IPS DF 19.7 (cell line): ENCODE measurements around the gene PCDHGC4.

Experiments used
- DNase-seq: peaks from one replicate; pipeline ENCODE4 v3.0.0-alpha.2; 2013; ENCODE audit warnings: low read depth, low spot score

Gene PCDHGC4

DNA sequence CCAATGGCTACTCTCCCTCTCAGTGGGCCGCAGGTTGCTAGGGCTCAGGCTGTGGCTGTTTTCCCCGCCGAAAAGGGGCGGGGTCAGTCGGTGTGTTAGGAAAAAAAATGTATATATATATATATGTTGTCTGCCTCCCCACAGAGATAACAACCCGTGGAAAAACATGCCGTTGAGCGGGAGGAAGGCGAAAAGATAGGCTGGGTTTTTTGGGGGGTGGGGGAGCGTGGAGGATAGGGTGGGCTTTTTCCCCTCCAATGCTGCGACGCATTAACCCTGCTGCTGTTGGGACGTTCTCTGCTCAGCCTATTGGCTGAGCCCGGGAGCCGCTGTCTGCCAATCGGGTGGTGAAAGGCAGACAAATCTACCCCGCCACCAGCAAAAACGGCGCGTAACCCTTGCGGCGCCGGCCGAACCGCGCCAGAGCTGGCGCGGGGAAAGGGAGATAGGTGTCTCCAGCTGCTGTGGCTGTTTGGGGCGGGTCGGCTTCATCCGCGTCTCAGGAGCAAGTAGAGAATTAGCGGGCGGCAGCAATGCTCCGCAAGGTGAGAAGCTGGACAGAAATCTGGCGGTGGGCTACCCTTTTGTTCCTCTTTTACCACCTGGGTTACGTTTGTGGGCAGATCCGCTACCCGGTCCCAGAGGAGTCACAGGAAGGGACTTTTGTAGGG, at the start of gene PCDHGC4:
Gene PCDHGC4, plus strand, starts transcription at position 390 of the 671 bp plus-strand sequence. Its CDS starts 144 bp downstream, at position 534.
- no peak for DNase-seq

DNA sequence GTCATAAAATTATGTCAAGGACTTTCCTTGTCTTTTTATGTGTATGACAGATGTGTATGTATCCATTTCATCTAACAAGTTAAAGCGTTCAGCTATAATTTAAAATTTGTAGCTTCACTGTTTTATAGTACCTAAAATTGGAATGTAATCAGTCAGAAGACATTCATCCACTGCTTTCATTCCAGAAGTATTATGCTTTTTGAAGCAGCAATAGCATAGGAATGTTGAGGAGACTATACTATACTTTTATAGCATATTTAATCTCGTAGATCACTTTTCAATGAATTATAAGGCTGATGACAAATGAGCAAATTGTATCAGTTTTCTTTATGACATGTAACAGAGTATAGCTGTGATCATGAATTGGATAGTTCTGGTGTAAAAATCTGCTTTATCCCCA, 47.6 kb upstream of the PCDHGC4 start:
- no peak for DNase-seq

DNA sequence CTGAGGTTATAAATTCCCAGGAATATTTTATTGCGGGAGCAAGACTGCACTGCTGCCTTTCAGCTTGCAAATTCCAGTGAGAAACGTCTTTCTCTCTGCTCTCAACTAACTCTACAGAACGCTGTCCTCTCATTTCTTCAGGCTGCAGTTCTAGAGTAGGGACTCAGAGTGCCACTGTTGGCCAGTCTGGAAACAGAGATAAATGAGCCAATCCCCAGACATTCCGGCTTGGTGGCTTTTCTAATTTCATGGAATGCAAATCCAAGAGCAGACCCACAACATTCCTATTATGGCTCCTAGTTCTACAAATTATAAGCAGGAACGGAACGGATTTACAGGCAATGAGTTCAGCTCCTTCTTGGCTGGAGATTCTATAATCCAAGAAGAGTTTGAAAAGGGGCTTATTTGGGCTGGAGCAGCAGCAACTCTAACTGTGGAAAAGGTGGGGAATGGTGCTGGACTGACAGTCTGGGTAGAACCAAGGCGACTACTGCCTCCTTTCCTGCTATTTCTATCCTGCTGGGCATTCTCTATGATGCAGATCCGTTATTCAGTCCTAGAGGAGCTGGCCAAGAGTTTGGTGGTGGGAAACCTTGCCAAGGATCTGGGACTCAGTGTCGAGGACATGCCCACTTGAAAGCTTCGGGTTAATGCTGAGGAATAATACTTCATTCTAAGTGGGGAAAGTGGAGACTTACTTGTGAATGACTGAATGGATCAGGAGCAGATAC, 45.3 kb upstream of the PCDHGC4 start:
- DNase-seq = no peak

DNA sequence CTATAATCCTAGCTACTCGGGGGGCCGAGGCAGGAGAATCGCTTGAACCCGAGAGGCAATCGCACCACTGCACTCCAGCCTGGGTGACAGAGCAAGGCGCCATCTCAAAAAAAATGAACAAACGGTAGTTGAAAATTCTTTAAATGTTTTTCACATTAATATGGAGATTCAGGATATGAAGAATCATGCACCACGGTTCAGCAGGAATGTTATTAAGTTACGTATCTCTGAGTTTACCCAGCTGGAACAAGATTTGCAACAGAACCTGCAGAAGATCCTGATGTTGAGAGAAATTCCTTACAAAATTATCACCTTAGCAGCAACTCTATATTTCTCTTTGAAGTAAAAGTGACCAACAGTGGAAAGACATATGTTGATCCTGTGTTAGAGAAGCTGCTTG, 44.5 kb upstream of the PCDHGC4 start:
- no peak for DNase-seq

DNA sequence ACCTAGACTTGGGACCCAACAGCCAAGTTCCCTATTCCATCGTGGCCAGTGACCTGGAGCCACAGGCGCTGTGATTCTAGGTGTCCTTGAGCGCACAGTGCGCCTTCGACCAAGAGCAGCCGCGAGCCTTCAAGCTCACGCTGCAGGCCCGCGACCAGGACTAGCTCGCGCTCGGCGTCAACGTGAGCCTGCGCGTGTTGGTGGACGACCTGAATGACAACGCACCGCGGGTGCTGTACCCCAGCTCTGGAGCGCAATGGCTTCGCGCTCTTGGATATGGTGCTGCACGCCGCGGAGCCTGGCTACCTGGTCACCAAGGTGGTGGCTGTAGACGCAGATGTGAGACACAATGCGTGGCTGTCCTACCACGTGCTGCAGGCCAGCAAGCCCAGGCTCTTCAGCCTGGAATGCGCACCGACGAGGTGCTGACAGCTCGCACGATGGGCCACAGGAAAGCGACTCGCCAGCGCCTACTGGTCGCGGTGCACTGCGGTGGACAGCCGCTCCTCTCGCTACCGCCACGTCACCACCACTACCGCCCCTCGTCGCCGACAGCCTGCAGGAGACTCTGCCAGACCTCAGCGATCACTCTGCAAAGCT, 43.2 kb upstream of the PCDHGC4 start:
- no peak for DNase-seq

DNA sequence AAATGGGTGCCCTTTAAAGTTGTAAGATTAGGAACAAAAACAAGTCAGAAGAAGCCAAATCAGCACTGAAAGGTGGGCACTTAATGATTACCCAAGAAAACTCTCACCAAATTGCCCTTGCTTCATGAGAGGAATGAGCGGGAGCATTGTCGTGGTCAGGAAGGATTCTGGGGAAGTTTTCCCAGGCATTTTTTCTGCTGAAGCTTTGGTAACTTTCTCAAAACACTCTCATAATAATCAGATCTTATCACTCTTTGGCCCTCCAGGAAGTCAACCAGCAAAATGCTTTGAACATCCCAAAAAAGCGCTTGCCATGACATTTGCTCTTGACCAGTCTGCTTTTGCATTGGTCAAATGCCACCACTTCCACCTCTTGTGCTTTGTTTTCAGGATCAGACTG, 19.5 kb upstream of the PCDHGC4 start:
- DNase-seq = no peak

DNA sequence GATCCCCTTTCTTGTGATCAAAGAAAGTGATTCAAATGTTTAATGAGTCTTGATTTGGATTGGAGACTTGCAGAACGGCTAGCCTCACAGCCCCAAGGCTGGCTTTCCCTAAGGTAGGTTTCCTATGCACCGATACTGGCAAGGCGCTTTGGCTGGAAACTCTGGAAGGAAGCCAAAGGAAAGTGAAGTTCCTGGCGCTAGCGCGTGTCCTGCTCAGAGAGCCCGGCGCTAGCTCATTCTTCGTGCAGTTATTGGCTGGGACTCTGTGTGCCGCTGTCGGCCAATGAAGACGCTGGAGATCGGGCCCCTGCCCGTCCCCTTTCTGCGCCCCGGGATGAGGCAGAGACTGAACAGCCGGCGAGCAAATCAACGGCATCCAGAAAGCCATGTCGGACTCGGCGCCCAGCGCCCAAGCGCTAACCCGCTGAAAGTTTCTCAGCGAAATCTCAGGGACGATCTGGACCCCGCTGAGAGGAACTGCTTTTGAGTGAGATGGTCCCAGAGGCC, 9.2 kb upstream of the PCDHGC4 start, which contains the start of gene PCDHGC3:
Gene PCDHGC3, plus strand, starts transcription at position 342 of the 507 bp plus-strand sequence. Its CDS starts 151 bp downstream, at position 493.
- peak; percentile 80 for DNase-seq

DNA sequence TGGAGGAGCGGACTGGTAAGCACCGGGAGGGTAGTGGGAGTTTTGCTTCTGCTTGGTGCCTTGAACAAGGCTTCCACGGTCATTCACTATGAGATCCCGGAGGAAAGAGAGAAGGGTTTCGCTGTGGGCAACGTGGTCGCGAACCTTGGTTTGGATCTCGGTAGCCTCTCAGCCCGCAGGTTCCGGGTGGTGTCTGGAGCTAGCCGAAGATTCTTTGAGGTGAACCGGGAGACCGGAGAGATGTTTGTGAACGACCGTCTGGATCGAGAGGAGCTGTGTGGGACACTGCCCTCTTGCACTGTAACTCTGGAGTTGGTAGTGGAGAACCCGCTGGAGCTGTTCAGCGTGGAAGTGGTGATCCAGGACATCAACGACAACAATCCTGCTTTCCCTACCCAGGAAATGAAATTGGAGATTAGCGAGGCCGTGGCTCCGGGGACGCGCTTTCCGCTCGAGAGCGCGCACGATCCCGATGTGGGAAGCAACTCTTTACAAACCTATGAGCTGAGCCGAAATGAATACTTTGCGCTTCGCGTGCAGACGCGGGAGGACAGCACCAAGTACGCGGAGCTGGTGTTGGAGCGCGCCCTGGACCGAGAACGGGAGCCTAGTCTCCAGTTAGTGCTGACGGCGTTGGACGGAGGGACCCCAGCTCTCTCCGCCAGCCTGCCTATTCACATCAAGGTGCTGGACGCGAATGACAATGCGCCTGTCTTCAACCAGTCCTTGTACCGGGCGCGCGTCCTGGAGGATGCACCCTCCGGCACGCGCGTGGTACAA, 8.5 kb upstream of the PCDHGC4 start:
- no peak for DNase-seq

DNA sequence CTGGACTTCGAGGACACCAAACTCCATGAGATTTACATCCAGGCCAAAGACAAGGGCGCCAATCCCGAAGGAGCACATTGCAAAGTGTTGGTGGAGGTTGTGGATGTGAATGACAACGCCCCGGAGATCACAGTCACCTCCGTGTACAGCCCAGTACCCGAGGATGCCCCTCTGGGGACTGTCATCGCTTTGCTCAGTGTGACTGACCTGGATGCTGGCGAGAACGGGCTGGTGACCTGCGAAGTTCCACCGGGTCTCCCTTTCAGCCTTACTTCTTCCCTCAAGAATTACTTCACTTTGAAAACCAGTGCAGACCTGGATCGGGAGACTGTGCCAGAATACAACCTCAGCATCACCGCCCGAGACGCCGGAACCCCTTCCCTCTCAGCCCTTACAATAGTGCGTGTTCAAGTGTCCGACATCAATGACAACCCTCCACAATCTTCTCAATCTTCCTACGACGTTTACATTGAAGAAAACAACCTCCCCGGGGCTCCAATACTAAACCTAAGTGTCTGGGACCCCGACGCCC, 7.7 kb upstream of the PCDHGC4 start:
- DNase-seq = no peak

DNA sequence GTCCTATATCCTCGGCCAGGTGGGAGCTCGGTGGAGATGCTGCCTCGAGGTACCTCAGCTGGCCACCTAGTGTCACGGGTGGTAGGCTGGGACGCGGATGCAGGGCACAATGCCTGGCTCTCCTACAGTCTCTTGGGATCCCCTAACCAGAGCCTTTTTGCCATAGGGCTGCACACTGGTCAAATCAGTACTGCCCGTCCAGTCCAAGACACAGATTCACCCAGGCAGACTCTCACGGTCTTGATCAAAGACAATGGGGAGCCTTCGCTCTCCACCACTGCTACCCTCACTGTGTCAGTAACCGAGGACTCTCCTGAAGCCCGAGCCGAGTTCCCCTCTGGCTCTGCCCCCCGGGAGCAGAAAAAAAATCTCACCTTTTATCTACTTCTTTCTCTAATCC, 7.0 kb upstream of the PCDHGC4 start:
- DNase-seq = no peak

DNA sequence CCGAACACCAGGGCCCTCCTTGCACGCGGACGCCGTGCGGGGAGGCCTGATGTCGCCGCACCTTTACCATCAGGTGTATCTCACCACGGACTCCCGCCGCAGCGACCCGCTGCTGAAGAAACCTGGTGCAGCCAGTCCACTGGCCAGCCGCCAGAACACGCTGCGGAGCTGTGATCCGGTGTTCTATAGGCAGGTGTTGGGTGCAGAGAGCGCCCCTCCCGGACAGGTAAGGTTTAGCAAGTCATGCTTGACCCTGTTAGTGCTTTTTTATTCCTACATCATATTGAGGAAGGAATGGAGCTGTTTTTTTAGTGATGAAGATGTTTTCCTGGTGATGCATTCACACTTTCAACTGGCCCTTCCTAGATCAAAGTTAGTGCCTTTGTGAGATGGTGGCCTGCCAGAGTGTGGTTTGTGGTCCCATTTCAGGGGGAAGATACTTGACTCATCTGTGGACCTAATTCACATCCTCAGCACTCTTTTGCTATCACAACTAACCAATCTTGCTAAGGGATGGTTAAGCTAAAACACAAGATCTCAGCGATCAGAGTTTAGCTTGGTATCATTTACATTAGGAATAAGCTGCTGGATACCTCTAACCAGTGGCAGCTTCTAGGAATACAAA, 6.4 kb upstream of the PCDHGC4 start:
- DNase-seq = no peak

DNA sequence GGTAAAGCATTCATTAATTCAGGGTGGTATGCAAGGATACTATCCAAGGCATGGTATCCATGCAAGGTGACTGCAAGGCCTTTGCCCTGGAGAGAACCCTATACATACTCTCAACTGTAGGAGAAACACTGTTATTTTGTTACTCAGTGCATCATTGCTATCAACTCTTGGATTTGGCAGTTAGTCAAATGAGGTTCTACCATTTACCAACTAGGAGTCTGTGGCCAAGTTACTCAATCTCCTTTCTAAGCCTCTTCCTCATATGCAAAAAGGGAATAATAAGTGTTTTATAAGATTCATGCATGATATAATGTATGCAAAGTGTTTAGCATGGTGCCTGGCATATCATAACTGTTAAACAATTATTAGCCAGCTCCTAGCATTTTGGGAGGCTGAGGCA, 5.1 kb upstream of the PCDHGC4 start:
- no peak for DNase-seq

DNA sequence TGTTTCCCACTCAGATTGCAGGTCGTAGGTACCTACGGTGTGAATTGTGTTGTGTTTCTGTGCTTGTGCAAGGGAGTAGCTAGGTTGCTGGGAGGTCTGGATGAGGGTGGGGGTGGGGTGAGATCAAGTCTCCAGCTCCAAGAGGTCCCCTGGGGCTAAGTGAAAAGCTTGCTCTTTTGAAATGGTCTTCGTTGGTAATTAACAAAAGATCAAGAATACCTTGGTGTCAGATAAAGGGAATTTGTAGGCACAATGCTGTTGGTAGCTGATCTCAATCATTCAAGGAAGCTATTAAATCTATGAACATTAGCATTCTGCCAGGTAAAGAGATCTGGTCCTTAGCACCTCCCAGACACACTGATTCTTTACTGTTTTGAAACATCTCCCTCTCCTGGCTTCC, 928 bp upstream of the PCDHGC4 start:
- no peak for DNase-seq

DNA sequence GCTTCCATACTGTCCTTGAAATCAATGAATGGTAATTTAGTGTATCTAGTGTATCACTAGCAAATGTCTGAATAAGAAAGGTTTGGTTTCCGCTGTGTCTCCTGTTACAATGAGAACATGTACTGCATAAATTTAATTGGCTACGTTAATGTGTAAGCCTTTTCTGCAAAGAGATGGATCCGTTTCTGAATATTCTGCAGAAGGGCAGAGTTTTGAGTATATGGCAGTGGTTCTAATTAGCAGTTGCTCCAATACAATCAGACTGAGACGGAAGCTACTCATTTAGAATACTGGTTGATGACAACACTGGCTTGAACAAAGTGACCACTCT, 555 bp upstream of the PCDHGC4 start:
- no peak for DNase-seq

DNA sequence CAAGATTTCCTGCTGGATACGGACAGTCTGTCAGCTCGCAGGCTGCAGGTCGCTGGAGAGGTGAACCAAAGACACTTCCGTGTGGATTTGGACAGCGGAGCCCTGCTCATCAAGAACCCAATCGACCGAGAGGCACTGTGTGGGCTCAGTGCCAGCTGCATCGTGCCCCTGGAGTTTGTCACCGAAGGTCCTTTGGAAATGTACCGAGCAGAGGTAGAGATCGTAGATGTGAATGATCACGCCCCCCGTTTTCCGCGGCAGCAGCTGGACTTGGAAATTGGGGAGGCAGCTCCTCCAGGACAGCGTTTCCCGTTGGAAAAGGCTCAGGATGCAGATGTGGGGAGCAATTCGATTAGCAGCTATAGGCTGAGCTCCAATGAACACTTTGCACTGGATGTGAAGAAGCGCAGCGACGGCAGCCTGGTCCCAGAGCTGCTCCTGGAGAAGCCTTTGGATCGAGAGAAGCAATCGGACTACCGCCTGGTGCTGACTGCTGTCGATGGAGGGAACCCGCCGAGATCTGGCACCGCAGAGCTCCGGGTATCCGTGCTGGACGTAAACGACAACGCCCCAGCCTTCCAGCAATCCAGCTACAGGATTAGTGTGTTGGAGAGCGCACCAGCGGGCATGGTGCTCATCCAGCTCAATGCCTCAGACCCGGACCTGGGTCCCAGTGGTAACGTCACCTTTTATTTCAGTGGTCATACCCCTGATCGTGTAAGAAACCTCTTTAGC, 658 bp downstream of the PCDHGC4 start:
- DNase-seq = no peak

DNA sequence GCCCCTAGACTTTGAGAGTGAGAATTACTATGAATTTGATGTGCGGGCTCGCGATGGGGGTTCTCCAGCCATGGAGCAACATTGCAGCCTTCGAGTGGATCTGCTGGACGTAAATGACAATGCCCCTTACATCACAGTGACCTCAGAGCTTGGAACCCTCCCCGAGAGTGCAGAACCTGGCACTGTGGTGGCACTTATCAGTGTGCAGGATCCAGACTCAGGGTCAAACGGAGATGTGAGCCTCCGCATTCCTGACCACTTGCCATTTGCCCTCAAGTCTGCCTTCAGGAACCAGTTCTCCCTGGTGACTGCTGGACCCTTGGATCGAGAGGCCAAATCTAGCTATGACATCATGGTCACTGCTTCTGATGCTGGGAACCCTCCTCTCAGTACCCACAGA, 1.3 kb downstream of the PCDHGC4 start:
- DNase-seq = no peak

DNA sequence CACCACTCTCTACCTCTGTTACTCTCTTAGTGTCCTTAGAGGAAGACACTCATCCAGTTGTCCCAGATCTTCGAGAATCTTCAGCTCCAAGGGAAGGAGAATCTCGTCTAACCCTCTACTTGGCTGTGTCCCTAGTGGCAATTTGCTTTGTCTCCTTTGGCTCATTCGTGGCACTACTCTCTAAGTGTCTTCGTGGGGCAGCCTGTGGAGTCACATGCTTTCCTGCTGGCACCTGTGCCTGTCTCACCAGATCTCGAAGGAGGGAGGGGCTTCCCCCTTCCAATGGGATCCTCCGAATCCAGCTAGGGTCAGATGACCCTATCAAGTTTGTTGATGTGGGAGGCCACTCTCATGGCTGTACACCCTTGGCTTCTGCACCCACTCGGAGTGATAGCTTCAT, 2.3 kb downstream of the PCDHGC4 start:
- DNase-seq = no peak

DNA sequence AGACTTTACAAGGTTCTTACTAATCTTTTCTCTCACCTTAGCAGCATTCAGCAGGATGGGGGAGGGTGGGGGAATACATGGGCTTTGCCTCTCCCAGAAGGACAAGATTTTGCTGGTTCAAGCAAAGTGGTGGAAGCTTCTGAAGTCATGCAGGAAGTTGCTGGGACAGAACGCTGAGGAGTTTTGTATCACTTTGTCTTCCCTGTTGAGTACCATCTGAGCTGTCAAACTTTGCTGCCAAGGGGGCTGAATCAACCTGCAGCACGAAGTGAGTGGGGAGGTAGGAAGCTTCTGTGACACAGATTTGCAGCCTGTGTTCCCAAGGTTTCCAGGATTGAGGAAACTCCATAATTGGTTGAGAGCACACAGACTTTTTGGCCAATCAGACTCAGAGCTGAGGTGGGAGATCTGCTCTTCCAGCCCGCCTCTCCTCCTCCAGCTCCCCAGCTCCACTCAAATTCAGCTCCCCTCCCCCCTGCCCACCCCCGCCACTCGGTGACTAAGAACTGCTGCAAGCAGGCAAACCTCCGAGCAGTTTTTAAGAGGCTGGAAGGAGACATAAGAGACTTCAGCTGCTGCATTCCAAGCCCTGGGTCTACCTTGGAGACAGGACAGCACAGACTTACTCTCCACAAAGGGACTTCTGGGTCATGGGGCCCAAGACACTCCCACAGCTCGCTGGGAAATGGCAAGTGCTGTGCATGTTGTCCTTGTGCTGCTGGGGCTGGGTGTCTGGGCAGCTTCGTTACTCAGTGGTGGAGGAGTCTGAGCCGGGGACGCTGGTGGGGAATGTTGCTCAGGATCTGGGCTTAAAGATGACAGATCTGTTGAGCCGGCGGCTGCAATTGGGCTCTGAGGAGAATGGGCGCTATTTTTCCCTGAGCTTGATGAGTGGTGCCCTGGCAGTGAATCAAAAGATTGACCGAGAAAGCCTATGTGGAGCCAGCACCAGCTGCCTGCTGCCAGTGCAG, 4.0 kb downstream of the PCDHGC4 start, which contains the start of gene PCDHGC5:
Gene PCDHGC5, plus strand, starts transcription at position 491 of the 971 bp plus-strand sequence. Its CDS starts 160 bp downstream, at position 651.
- no peak for DNase-seq

DNA sequence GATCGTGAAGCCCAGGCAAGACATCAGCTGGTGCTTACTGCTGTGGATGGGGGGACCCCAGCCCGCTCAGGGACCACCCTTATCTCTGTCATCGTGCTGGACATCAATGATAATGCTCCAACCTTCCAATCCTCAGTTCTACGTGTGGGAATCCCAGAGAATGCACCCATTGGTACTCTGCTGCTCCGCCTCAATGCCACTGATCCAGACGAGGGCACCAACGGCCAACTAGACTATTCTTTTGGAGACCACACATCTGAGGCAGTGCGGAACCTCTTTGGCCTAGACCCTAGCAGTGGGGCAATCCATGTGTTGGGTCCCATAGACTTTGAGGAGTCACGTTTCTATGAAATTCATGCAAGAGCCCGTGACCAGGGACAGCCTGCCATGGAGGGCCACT, 5.0 kb downstream of the PCDHGC4 start:
- DNase-seq = no peak
